Left cardiac atrium (tissue), 4 donors: ENCODE results near the gene MEP1B. TPM values are rescaled to one million over a fixed set of nuclear protein-coding genes. Genes with fewer than 3 reads are reported as not detected.
"Not testable (repeated sequence)": the region's sequence is repeated elsewhere in the genome, so short reads cannot be mapped to it uniquely, and the experiment has no call there.

Experiments
- ATAC-seq, 2 donors: fragments of 200-7000 bp; cut with Tn5 transposase; one replicate each; pipeline ENCODE4 v1.9.1; 2020; ENCODE audit warnings: mild to moderate bottlenecking in 2 of 2, moderate library complexity in 2 of 2
- DNase-seq: peaks from one replicate; pipeline ENCODE4 v3.0.0-alpha.2; 2020
- intact Hi-C, 2 donors: fragments of 100-400 bp; cut with DNase I; formaldehyde crosslinking; loops; one replicate each; pipeline versions ENCODE4 v1.14.1 to v1.15.1; 2022 to 2023
- long read RNA-seq: library from polyadenylated mRNA; unstranded; transcript quantifications from one replicate; pipeline ENCODE4 v2.0.0, GENCODE V29; 2021
- total RNA-seq, 2 donors: library from RNA; stranded (reverse); fragmentation: NEBNext Ultra II Directional; extraction: Animal tissue kit (Norgen Biotek cat#: 25700); gene quantifications; one replicate each; pipeline ENCODE4 v1.2.1, GENCODE V29; 2021
- donor health status: DM: no; HTN: yes; CAD: no.
- donor health status: DM: no; HTN: yes; CAD: no; lungs with severe emphysema.
- donor health status: DM: yes; HTN: yes; CAD: no.
- donor health status: Dilated cardiomyopathy.

The MEP1B gene
- not detected for total RNA-seq
- long read RNA-seq: 0 reads

- no peak for ATAC-seq
- intact Hi-C loops: no loop called here
- DNase-seq: no peak
Observed at GRCh38 chr18:32189790-32190189, at the start of gene MEP1B. MEP1B (plus strand) TSS chr18:32190039; CDS start chr18:32190071, 32 bp downstream.

GRCh38 chr18:32148185-32148870 is 41.5 kb upstream of the MEP1B start:
- DNase-seq (no peak), ATAC-seq (no peak)
- intact Hi-C loops: no loop called here

GRCh38 chr18:32152705-32153448 is 37.0 kb upstream of the MEP1B start:
- intact Hi-C loops: loop anchor here in 1 of 2 donors (10.0 kb wide), 1 partner anchor 112 kb away; no protein-coding TSS in a partner anchor
- DNase-seq: no peak
- no peak for ATAC-seq

- no peak for ATAC-seq
- DNase-seq: no peak
- intact Hi-C loops: loop anchor here (1.0 to 10.0 kb wide), 4 partner anchors 108 to 395 kb away; partner anchors contain the start of gene GAREM1 (in 1 of the 2)
Observed at GRCh38 chr18:32156855-32157254, 33.0 kb upstream of the MEP1B start.

GRCh38 chr18:32157580-32157979 is 32.3 kb upstream of the MEP1B start:
- intact Hi-C loops: loop anchor here (1.0 to 10.0 kb wide), 4 partner anchors 107 to 395 kb away; partner anchors contain the start of gene GAREM1 (in 1 of the 2)
- ATAC-seq (no peak), DNase-seq (no peak)

- peak; percentile 98 for ATAC-seq
- peak; percentile 77 for DNase-seq
- intact Hi-C loops: loop anchor here (5.0 to 10.0 kb wide), 2 partner anchors 107 to 394 kb away; no protein-coding TSS in a partner anchor
Observed at GRCh38 chr18:32158108-32158624, 31.7 kb upstream of the MEP1B start.

- not testable (repeated sequence) for ATAC-seq, DNase-seq
- intact Hi-C loops: loop anchor here (5.0 to 10.0 kb wide), 2 partner anchors 106 to 394 kb away; no protein-coding TSS in a partner anchor
Observed at GRCh38 chr18:32158631-32159030, 31.2 kb upstream of the MEP1B start.

GRCh38 chr18:32160547-32160946 is 29.3 kb upstream of the MEP1B start:
- DNase-seq (no peak), ATAC-seq (no peak)
- intact Hi-C loops: loop anchor here in 1 of 2 donors (5.0 kb wide), 1 partner anchor 382 kb away; no protein-coding TSS in a partner anchor

- DNase-seq (no peak), ATAC-seq (no peak)
- intact Hi-C loops: no loop called here
Observed at GRCh38 chr18:32167980-32168730, 21.7 kb upstream of the MEP1B start.

GRCh38 chr18:32173654-32174053 is 16.2 kb upstream of the MEP1B start:
- DNase-seq (no peak), ATAC-seq (no peak)
- intact Hi-C loops: no loop called here

- ATAC-seq: no peak
- no peak for DNase-seq
- intact Hi-C loops: no loop called here
Observed at GRCh38 chr18:32174719-32175118, 15.1 kb upstream of the MEP1B start.

- intact Hi-C loops: no loop called here
Observed at GRCh38 chr18:32175265-32175664, 14.6 kb upstream of the MEP1B start.

GRCh38 chr18:32176745-32177144 is 13.1 kb upstream of the MEP1B start:
- intact Hi-C loops, ATAC-seq, DNase-seq: not testable (repeated sequence)

More at GRCh38 chr18:32175265-32175664, 14.6 kb upstream of the MEP1B start:
- peak in 1 of 2 donors; percentile 60 for ATAC-seq
- DNase-seq: no peak

GRCh38 chr18:32177530-32177929 is 12.3 kb upstream of the MEP1B start:
- ATAC-seq: no peak
- no peak for DNase-seq
- intact Hi-C loops: no loop called here

- DNase-seq (no peak), ATAC-seq (no peak)
- intact Hi-C loops: no loop called here
Observed at GRCh38 chr18:32183503-32183902, 6.3 kb upstream of the MEP1B start.

- ATAC-seq (no peak), DNase-seq (no peak)
- intact Hi-C loops: no loop called here
Observed at GRCh38 chr18:32190209-32190608, 370 bp downstream of the MEP1B start.

- DNase-seq (no peak), ATAC-seq (no peak)
- intact Hi-C loops: no loop called here
Observed at GRCh38 chr18:32195881-32196815, 6.3 kb downstream of the MEP1B start.

- DNase-seq (no peak), ATAC-seq (no peak)
- intact Hi-C loops: no loop called here
Observed at GRCh38 chr18:32200766-32201165, 10.9 kb downstream of the MEP1B start.
